ENCODE measurements around the gene UBE2K.
"Not testable (repeated sequence)": the region's sequence is repeated elsewhere in the genome, so short reads cannot be mapped to it uniquely, and the experiment has no call there.

The UBE2K gene

DNA sequence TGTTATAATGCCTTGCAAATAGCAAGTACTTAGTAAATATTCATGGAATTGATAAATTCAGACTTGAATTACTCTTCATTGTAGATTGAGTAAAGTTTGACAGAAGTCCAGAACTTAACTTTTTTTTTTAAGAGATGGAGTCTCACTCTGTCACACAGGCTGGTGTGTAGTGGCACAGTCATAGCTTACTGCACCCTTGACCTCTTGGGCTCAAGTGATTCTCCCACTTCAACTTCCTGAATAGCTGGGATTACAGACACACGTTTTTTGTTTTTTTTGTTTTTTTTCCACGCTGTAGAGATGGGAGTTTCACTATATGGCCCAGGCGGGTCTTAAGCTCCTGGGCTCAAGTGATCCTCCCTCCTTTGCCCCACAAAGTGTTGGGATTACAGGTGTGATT lies 32.1 kb downstream of the UBE2K start:
- Histone ChIP-seq H3K27ac (no peak overlapping the region), H3K27me3 (ENCODE audit: control insufficient read depth, insufficient read depth, low read length) (no peaks in the 10 kb centered on the region), H3K79me2 (peaks cover 15% of the 10 kb centered on the region), H3K9me3 (ENCODE audit: control insufficient read depth, low read length) (no peaks in the 10 kb centered on the region), H3K9ac (no peak overlapping the region), H3K36me3 (ENCODE audit: control insufficient read depth, insufficient read depth, low read length) (no peaks in the 10 kb centered on the region), H3K4me3 (ENCODE audit: low read depth, low read length) (no peak overlapping the region), H3K4me1 (no peaks in the 10 kb centered on the region), H3K4me2 (ENCODE audit: low read length) (no peak overlapping the region), H2AFZ (no peak overlapping the region)
- TF ChIP-seq CTCF (IDR thresholded peaks at IDR 0.05), result no peak

DNA sequence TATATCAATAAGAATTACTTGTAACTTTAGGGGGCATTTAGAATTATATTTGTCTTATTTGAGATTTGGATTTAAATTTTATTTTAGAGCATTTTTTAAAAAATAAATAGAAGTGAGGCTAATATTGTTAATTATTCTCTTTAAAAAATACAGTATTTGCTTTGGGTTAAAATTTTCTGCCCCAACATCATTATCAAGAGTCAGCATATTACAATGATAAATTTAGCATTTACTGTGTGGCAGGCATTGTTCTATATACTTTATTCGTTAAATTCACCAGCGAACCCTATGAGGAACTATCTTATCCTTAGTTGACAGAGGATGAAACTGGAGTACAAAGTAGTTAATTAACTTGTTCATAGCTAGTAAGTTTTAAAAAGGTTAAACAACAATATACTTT lies 34.0 kb downstream of the UBE2K start:
- Histone ChIP-seq H3K27me3 (ENCODE audit: control insufficient read depth, insufficient read depth, low read length) (no peaks in the 10 kb centered on the region), H3K36me3 (ENCODE audit: control insufficient read depth, insufficient read depth, low read length) (no peaks in the 10 kb centered on the region), H3K9ac (no peak overlapping the region), H3K9me3 (ENCODE audit: control insufficient read depth, low read length) (no peaks in the 10 kb centered on the region), H3K27ac (no peak overlapping the region), H3K4me3 (ENCODE audit: low read depth, low read length) (no peak overlapping the region), H3K79me2 (peaks cover 9% of the 10 kb centered on the region), H3K4me1 (no peaks in the 10 kb centered on the region), H3K4me2 (ENCODE audit: low read length) (no peak overlapping the region), H2AFZ (no peak overlapping the region)
- no peak for TF ChIP-seq CTCF (IDR thresholded peaks at IDR 0.05)

- TF ChIP-seq CTCF (IDR thresholded peaks at IDR 0.05), result no peak
Observed at GRCh38 chr4:39732728-39733127, 34.8 kb downstream of the UBE2K start.

GRCh38 chr4:39739591-39739990 lies 41.7 kb downstream of the UBE2K start:
- not testable (repeated sequence) for H2AFZ ChIP-seq, H3K79me2 ChIP-seq, H3K27ac ChIP-seq

More at GRCh38 chr4:39732728-39733127, 34.8 kb downstream of the UBE2K start:
- no peaks in the 10 kb centered on the region for H3K36me3 ChIP-seq (ENCODE audit: control insufficient read depth, insufficient read depth, low read length)
- H3K4me1 ChIP-seq, result no peaks in the 10 kb centered on the region
- no peak overlapping the region for H3K4me2 ChIP-seq (ENCODE audit: low read length)
- H3K9ac ChIP-seq, result no peak overlapping the region
- H3K79me2 ChIP-seq, result peaks cover 5% of the 10 kb centered on the region
- H3K27ac ChIP-seq, result no peak overlapping the region
- H3K4me3 ChIP-seq (ENCODE audit: low read depth, low read length), result no peak overlapping the region
- no peaks in the 10 kb centered on the region for H3K9me3 ChIP-seq (ENCODE audit: control insufficient read depth, low read length)
- no peaks in the 10 kb centered on the region for H3K27me3 ChIP-seq (ENCODE audit: control insufficient read depth, insufficient read depth, low read length)
- no peak overlapping the region for H2AFZ ChIP-seq

DNA sequence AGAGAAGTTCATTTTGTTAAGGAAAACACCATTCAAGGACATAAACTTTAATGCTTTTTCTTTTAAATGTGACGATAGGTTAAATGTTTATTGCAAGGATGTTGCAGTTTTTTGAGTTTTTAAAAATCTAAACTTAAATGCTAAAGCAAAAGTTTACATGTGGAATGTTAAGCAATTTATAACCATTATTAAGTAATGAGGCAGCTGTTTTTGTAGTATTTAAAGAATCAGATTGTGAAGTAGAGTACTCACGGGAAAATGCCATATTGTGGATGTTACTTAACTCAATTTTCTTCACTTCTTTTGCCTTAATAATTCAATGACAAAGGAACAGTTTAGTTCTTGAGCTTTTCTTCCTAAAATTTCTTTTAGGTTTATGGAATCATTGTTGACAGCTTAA lies 43.5 kb downstream of the UBE2K start:
- no peak for TF ChIP-seq CTCF (IDR thresholded peaks at IDR 0.05)
- H3K4me3 ChIP-seq (ENCODE audit: low read depth, low read length), result no peak overlapping the region
- H3K36me3 ChIP-seq (ENCODE audit: control insufficient read depth, insufficient read depth, low read length), result no peaks in the 10 kb centered on the region
- no peak overlapping the region for H3K9ac ChIP-seq
- H3K9me3 ChIP-seq (ENCODE audit: control insufficient read depth, low read length), result no peaks in the 10 kb centered on the region
- no peaks in the 10 kb centered on the region for H3K27me3 ChIP-seq (ENCODE audit: control insufficient read depth, insufficient read depth, low read length)
- H3K4me1 ChIP-seq, result no peaks in the 10 kb centered on the region
- no peak overlapping the region for H3K27ac ChIP-seq
- no peak overlapping the region for H3K4me2 ChIP-seq (ENCODE audit: low read length)
- no peak overlapping the region for H2AFZ ChIP-seq
- H3K79me2 ChIP-seq, result peaks cover 2% of the 10 kb centered on the region

More at GRCh38 chr4:39739591-39739990, 41.7 kb downstream of the UBE2K start:
- H3K9me3 ChIP-seq (ENCODE audit: control insufficient read depth, low read length); H3K4me2 ChIP-seq (ENCODE audit: low read length); H3K36me3 ChIP-seq (ENCODE audit: control insufficient read depth, insufficient read depth, low read length); H3K9ac ChIP-seq; H3K4me1 ChIP-seq; H3K4me3 ChIP-seq (ENCODE audit: low read depth, low read length); H3K27me3 ChIP-seq (ENCODE audit: control insufficient read depth, insufficient read depth, low read length): not testable (repeated sequence)
